DOHH2 (cell line): ENCODE results near the gene SMC6.

Experiments used
- H3F3A ChIP-seq: fragments of 200-600 bp; sonication (generic), shearing (Covaris generic); 2 replicates; pipeline ENCODE4 v1.6.0; 2016; ENCODE audit warnings: antibody characterized with exemption, mild to moderate bottlenecking; ENCODE audit not compliant: control insufficient read depth, insufficient read depth
- H3K27ac ChIP-seq: fragments of 200-600 bp; sonication (generic); 2 replicates; pipeline ENCODE4 v1.5.1; 2014; ENCODE audit warnings: low read depth, mild to moderate bottlenecking, low read length, moderate library complexity
- H3K27me3 ChIP-seq: fragments of 200-600 bp; sonication (generic); 2 replicates; pipeline ENCODE4 v1.6.1; 2014; ENCODE audit warnings: mild to moderate bottlenecking, low read length, mixed read lengths; ENCODE audit not compliant: control insufficient read depth
- H3K36me3 ChIP-seq: fragments of 200-600 bp; sonication (generic); 2 replicates; pipeline ENCODE4 v1.6.1; 2014; ENCODE audit warnings: mild to moderate bottlenecking, low read length, moderate library complexity, mixed read lengths; ENCODE audit not compliant: control insufficient read depth
- H3K4me1 ChIP-seq: fragments of 200-600 bp; sonication (generic); 2 replicates; pipeline ENCODE4 v1.6.1; 2014; ENCODE audit warnings: mild to moderate bottlenecking, low read length, mixed read lengths; ENCODE audit not compliant: control insufficient read depth
- H3K4me2 ChIP-seq: fragments of 200-600 bp; sonication (generic); 2 replicates; pipeline ENCODE4 v1.6.0; 2014; ENCODE audit warnings: mild to moderate bottlenecking, low read length, moderate library complexity
- H3K4me3 ChIP-seq: fragments of 200-600 bp; sonication (generic); 2 replicates; pipeline ENCODE4 v1.5.1; 2014; ENCODE audit warnings: mild to moderate bottlenecking, low read length, mixed read lengths
- H3K79me2 ChIP-seq: fragments of 200-600 bp; sonication (generic); 2 replicates; pipeline ENCODE4 v1.6.1; 2014; ENCODE audit warnings: mild to moderate bottlenecking, low read length, mixed read lengths; ENCODE audit not compliant: control insufficient read depth
- H3K9me2 ChIP-seq: fragments of 200-600 bp; sonication (generic); replicated peaks from 2 replicates; pipeline ENCODE4 v1.6.1; 2014; ENCODE audit warnings: mild to moderate bottlenecking, low read length, mixed read lengths; ENCODE audit not compliant: control insufficient read depth
- H3K9me3 ChIP-seq: fragments of 200-600 bp; sonication (generic); 2 replicates; pipeline ENCODE4 v1.6.1; 2014; ENCODE audit warnings: antibody characterized with exemption, low read length, mixed read lengths; ENCODE audit not compliant: control insufficient read depth, insufficient read depth
- H4K20me1 ChIP-seq: fragments of 200-600 bp; sonication (generic); 2 replicates; pipeline ENCODE4 v1.6.0; 2014; ENCODE audit warnings: low read depth, mild to moderate bottlenecking, antibody characterized with exemption, low read length, moderate library complexity; ENCODE audit not compliant: control insufficient read depth, insufficient read depth
- CTCF ChIP-seq: fragments of 200-600 bp; sonication (generic); IDR thresholded peaks from one replicate; pipeline ENCODE4 v1.5.1; 2014; ENCODE audit warnings: antibody characterized with exemption, mild to moderate bottlenecking, low read depth, low read length; ENCODE audit not compliant: poor library complexity, severe bottlenecking
- EZH2phosphoT487 ChIP-seq: fragments of 200-600 bp; sonication (generic); IDR thresholded peaks from 2 replicates; pipeline ENCODE4 v1.6.1; 2017; ENCODE audit warnings: borderline replicate concordance, mild to moderate bottlenecking, antibody characterized with exemption, low read length, moderate library complexity, mixed read lengths

Gene SMC6

GRCh38 chr2:17788773-17789172 lies 35.2 kb upstream of the SMC6 start:
- Histone ChIP-seq H3F3A (peaks cover 4% of the 10 kb centered on the region; the same call in 1 of the 2 replicates), H3K79me2 (no peaks in the 10 kb centered on the region), H3K9me3 (no peaks in the 10 kb centered on the region), H4K20me1 (no peaks in the 10 kb centered on the region; the same call in 1 of the 2 replicates), H3K27ac (no peak overlapping the region), H3K4me3 (no peak overlapping the region), H3K4me2 (no peak overlapping the region), H3K4me1 (no peaks in the 10 kb centered on the region), H3K9me2 (no peaks in the 10 kb centered on the region), H3K36me3 (no peaks in the 10 kb centered on the region), H3K27me3 (peaks cover 10% of the 10 kb centered on the region; the same call in 1 of the 2 replicates)
- TF ChIP-seq EZH2phosphoT487 (no peak), CTCF (no peak)

- Histone ChIP-seq H3K4me1 (no peaks in the 10 kb centered on the region), H3K4me2 (no peak overlapping the region), H3K9me3 (no peaks in the 10 kb centered on the region), H3K27ac (no peak overlapping the region), H3K79me2 (no peaks in the 10 kb centered on the region), H3K27me3 (peaks cover 4% of the 10 kb centered on the region; the same call in 1 of the 2 replicates), H4K20me1 (no peaks in the 10 kb centered on the region; the same call in 1 of the 2 replicates), H3K36me3 (peaks cover 15% of the 10 kb centered on the region), H3K4me3 (no peak overlapping the region), H3F3A (peaks cover 4% of the 10 kb centered on the region; the same call in 1 of the 2 replicates), H3K9me2 (no peaks in the 10 kb centered on the region)
- TF ChIP-seq EZH2phosphoT487 (no peak), CTCF (no peak)
Measured at GRCh38 chr2:17786727-17787126, 33.1 kb upstream of the SMC6 start.

DNA sequence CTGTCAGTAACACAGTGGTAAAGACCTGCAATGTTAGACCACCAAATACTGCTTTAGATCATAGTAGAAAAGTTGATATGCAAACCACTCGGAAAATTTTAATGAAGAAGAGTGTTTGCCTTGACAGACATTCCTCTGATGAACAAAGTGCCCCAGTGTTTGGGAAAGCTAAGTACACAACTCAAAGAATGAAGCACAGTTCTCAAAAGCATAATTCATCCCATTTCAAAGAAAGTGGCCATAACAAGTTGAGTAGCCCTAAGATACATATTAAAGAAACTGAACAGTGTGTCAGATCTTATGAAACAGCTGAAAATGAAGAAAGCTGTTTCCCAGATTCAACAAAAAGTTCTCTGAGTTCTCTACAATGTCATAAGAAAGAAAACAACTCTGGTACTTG lies 27.9 kb upstream of the SMC6 start:
- peaks cover 62% of the 10 kb centered on the region for H3K36me3 ChIP-seq
- H3K79me2 ChIP-seq = no peaks in the 10 kb centered on the region
- TF ChIP-seq EZH2phosphoT487 = no peak
- no peak for TF ChIP-seq CTCF
- no peaks in the 10 kb centered on the region for H3K27me3 ChIP-seq
- H3K9me3 ChIP-seq = no peaks in the 10 kb centered on the region
- no peak overlapping the region for H3K4me2 ChIP-seq
- no peaks in the 10 kb centered on the region for H4K20me1 ChIP-seq
- no peak overlapping the region for H3K4me3 ChIP-seq
- H3K9me2 ChIP-seq = no peaks in the 10 kb centered on the region
- H3F3A ChIP-seq = peaks cover 3% of the 10 kb centered on the region; the same call in 1 of the 2 replicates
- no peak overlapping the region for H3K27ac ChIP-seq
- no peaks in the 10 kb centered on the region for H3K4me1 ChIP-seq
